GM19099 (cell line): Measurements from ENCODE around the gene CDKN1C.

ENCODE experiments used
- POLR2A ChIP-seq: IDR thresholded peaks from 3 replicates; pipeline ENCODE4 v1.6.1; 2011; ENCODE audit warnings: low read depth; ENCODE audit not compliant: insufficient read length; ENCODE audit errors: extremely low read depth

CDKN1C gene

GRCh38 chr11:2927121-2927800 lies 41.7 kb upstream of the CDKN1C start:
- no peak for TF ChIP-seq POLR2A

GRCh38 chr11:2926611-2927051 lies 41.1 kb upstream of the CDKN1C start:
- TF ChIP-seq POLR2A: no peak

- TF ChIP-seq POLR2A: no peak
These were observed 39.5 kb upstream of the CDKN1C start for GRCh38 chr11:2924821-2925675.

- TF ChIP-seq POLR2A: no peak
These were observed 38.8 kb upstream of the CDKN1C start for GRCh38 chr11:2924381-2924780.

- no peak for TF ChIP-seq POLR2A
These were observed 38.1 kb upstream of the CDKN1C start for GRCh38 chr11:2923446-2924375.

- no peak for TF ChIP-seq POLR2A
These were observed 37.1 kb upstream of the CDKN1C start for GRCh38 chr11:2922655-2923054.

GRCh38 chr11:2921742-2922493 lies 36.3 kb upstream of the CDKN1C start:
- TF ChIP-seq POLR2A: no peak

- TF ChIP-seq POLR2A: no peak
These were observed 35.7 kb upstream of the CDKN1C start for GRCh38 chr11:2921261-2921660.

- TF ChIP-seq POLR2A: no peak
These were observed 34.8 kb upstream of the CDKN1C start for GRCh38 chr11:2920343-2920742.

GRCh38 chr11:2919837-2920236 lies 34.3 kb upstream of the CDKN1C start:
- TF ChIP-seq POLR2A: no peak

GRCh38 chr11:2919188-2919587 lies 33.6 kb upstream of the CDKN1C start:
- no peak for TF ChIP-seq POLR2A

GRCh38 chr11:2917842-2918490 lies 32.4 kb upstream of the CDKN1C start:
- TF ChIP-seq POLR2A: no peak

- no peak for TF ChIP-seq POLR2A
These were observed 31.5 kb upstream of the CDKN1C start for GRCh38 chr11:2916892-2917645.
